ENCODE results near the gene HTR7.

The HTR7 gene

GRCh38 chr10:90695915-90696676 lies 161.7 kb downstream of the HTR7 start:
- DNase-seq: no peak
- intact Hi-C loops (cut with DNase I): no loop called here
